AG04450 (cell line): ENCODE results near the gene RBP7. TPM values are rescaled to one million over a fixed set of nuclear protein-coding genes. Genes with fewer than 3 reads are reported as not detected.
"Not testable (repeated sequence)": the region's sequence is repeated elsewhere in the genome, so short reads cannot be mapped to it uniquely, and the experiment has no call there.

ENCODE experiments used
- CTCF ChIA-PET: fragments of 300-600, 350-600 bp; formaldehyde crosslinking; extraction: SDS; loops from one replicate; lab custom pipeline; 2022; ENCODE audit warnings: antibody characterized with exemption, inconsistent platforms; lab: Charles Lee
- POLR2A ChIA-PET: fragments of 350-600 bp; formaldehyde crosslinking; extraction: SDS; loops from one replicate; lab custom pipeline; 2021; ENCODE audit warnings: antibody characterized with exemption, inconsistent platforms; lab: Yijun Ruan, JAX
- DNase-seq: peaks from one replicate; pipeline ENCODE4 v3.0.0-alpha.2; 2011; ENCODE audit warnings: low read depth, low spot score
- H3K27ac ChIP-seq: one replicate; pipeline ENCODE4 v1.5.1; 2012; ENCODE audit warnings: low read depth, low read length, control low read depth
- H3K27me3 ChIP-seq: one replicate; pipeline ENCODE4 v1.6.0; 2012; ENCODE audit warnings: low read length; ENCODE audit not compliant: control insufficient read depth, insufficient read depth
- H3K4me3 ChIP-seq: 2 replicates; pipeline ENCODE4 v1.5.1; 2011; ENCODE audit warnings: mild to moderate bottlenecking, low read depth, low read length, control low read depth
- H3K9me3 ChIP-seq: 2 replicates; pipeline ENCODE4 v1.5.1; 2012; ENCODE audit warnings: low read length; ENCODE audit not compliant: control insufficient read depth, insufficient read depth
- polyA plus RNA-seq: library from polyadenylated mRNA; depleted of rRNA; stranded (reverse); fragments of >200 nt; gene quantifications from 2 replicates; pipeline ENCODE4 v1.2.3, GENCODE V29; 2011
- TF ChIP-seq, protein P1 (sequence below): IDR thresholded peaks from 2 replicates; pipeline ENCODE4 v1.5.1; 2011; ENCODE audit warnings: low read depth, low read length, control low read depth, inconsistent platforms

The RBP7 gene
- polyA plus RNA-seq, 1 experiment = 0.20 TPM

GRCh38 chr1:10014016-10014415 is 17.0 kb downstream of the RBP7 start:
- POLR2A ChIA-PET = no interaction called here
- no peaks in the 10 kb centered on the region for H3K27me3 ChIP-seq
- CTCF ChIA-PET = interaction anchor here (0.6 to 0.7 kb wide), 2 partner anchors 33 to 322 kb away, joined by 3 read pairs; no protein-coding TSS in a partner anchor
- TF ChIP-seq, protein P1, sequence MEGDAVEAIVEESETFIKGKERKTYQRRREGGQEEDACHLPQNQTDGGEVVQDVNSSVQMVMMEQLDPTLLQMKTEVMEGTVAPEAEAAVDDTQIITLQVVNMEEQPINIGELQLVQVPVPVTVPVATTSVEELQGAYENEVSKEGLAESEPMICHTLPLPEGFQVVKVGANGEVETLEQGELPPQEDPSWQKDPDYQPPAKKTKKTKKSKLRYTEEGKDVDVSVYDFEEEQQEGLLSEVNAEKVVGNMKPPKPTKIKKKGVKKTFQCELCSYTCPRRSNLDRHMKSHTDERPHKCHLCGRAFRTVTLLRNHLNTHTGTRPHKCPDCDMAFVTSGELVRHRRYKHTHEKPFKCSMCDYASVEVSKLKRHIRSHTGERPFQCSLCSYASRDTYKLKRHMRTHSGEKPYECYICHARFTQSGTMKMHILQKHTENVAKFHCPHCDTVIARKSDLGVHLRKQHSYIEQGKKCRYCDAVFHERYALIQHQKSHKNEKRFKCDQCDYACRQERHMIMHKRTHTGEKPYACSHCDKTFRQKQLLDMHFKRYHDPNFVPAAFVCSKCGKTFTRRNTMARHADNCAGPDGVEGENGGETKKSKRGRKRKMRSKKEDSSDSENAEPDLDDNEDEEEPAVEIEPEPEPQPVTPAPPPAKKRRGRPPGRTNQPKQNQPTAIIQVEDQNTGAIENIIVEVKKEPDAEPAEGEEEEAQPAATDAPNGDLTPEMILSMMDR = no peak
- H3K9me3 ChIP-seq = no peaks in the 10 kb centered on the region
- H3K27ac ChIP-seq = no peak overlapping the region
- no peak overlapping the region for H3K4me3 ChIP-seq
- no peak for DNase-seq

DNA sequence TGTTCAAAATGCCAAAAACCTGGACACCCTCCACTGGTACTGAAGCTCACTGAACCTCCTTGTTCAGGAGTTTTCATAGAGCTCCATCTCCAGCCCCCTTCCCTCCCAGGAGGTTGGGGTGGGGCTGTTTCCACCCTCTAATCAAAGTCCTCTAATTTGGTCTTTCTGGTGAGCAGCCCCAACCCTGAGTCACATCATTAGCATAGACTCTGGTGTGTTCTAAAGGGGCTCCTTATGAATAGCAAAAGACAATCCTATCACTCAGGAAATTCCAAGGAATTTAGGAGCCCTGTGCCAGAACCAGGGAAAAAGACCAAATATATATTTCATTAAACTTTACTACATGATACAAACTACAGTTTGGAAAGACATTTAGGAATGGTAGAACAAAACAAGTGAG is 22.5 kb downstream of the RBP7 start:
- DNase-seq = no peak
- no peaks in the 10 kb centered on the region for H3K9me3 ChIP-seq
- TF ChIP-seq, protein P1 = no peak
- ChIA-PET CTCF (interaction anchor here (0.7 kb wide), 1 partner anchor 26 kb away, joined by 4 read pairs; no protein-coding TSS in a partner anchor), POLR2A (interaction anchor here (0.6 to 0.7 kb wide), 2 partner anchors 45 to 70 kb away, joined by 4 to 11 read pairs; no protein-coding TSS in a partner anchor)
- no peaks in the 10 kb centered on the region for H3K27me3 ChIP-seq
- H3K4me3 ChIP-seq = no peak overlapping the region
- H3K27ac ChIP-seq = no peak overlapping the region

DNA sequence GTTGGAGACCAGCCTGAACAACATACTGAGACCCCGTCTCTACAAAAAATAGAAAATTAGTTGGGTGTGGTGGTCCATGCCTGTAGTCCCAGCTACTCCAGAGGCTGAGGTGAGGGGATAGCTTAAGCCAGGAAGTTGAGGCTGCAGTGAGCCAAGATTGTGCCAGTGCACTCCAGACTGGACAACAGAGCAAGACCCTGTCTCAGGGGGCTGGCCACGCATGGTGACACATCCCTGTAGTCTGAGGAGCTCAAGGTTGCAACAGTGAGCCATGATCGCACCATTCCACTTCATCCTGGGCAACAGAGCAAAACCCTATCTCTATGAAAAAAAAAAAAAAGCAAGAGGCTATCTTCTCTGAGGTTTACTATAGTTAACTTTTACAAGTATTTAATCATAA is 23.1 kb downstream of the RBP7 start:
- no peak overlapping the region for H3K4me3 ChIP-seq
- TF ChIP-seq, protein P1 = no peak
- ChIA-PET CTCF (interaction anchor here (0.7 kb wide), 2 partner anchors 11 to 26 kb away, joined by 3 to 4 read pairs; no protein-coding TSS in a partner anchor), POLR2A (interaction anchor here (0.6 to 1.0 kb wide), 2 partner anchors 10 to 12 kb away, joined by 3 to 4 read pairs; no protein-coding TSS in a partner anchor)
- no peaks in the 10 kb centered on the region for H3K9me3 ChIP-seq
- DNase-seq = no peak
- H3K27ac ChIP-seq = no peak overlapping the region
- H3K27me3 ChIP-seq = no peaks in the 10 kb centered on the region

DNA sequence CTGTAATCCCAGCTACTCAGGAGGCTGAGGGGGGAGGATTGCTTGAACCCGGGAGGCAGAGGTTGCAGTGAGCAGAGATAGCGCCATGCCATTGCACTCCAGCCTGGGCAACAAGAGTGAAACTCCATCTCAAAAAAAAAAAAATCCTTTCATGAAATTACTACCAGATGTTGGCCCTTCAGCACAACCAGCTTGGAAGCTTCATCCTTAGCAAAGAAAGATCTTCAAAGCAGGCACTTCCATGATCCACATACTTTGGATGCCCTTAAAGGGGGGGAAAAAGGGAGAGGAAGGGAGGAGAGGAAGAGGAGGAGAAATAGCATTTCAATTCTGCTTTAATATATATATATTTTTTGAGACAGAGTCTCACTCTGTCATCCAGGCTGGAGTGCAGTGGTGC is 23.6 kb downstream of the RBP7 start:
- not testable (repeated sequence) for H3K27ac ChIP-seq, DNase-seq, H3K4me3 ChIP-seq, H3K27me3 ChIP-seq, H3K9me3 ChIP-seq
- CTCF ChIA-PET = interaction anchor here (0.7 kb wide), 1 partner anchor 10 kb away, joined by 3 read pairs; no protein-coding TSS in a partner anchor
- POLR2A ChIA-PET = interaction anchor here (0.6 to 1.0 kb wide), 2 partner anchors 11 to 14 kb away, joined by 4 to 10 read pairs; no protein-coding TSS in a partner anchor

DNA sequence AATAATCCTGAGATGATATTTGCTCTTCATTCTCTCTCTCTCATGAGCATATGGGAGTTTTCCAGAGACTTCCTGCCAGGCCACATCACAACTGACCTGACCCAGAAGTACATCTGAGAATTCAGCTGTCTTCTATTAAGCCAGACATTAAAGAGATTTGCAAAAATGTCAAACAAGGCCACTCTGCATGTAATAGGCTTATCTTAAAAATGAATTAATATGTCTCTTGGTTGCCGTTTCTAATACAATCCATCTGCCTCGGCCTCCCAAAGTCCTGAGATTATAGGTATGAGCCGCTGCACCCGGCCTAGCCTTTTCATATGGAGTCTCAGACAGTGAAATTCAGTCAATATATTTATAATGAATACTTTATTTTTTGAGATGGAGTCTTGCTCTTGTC is 25.0 kb downstream of the RBP7 start:
- DNase-seq, H3K4me3 ChIP-seq, H3K27me3 ChIP-seq, H3K9me3 ChIP-seq, CTCF ChIA-PET, POLR2A ChIA-PET, H3K27ac ChIP-seq: not testable (repeated sequence)

- H3K4me3 ChIP-seq = no peak overlapping the region
- CTCF ChIA-PET = no interaction called here
- no peaks in the 10 kb centered on the region for H3K27me3 ChIP-seq
- DNase-seq = no peak
- TF ChIP-seq, protein P1 = no peak
- POLR2A ChIA-PET = no interaction called here
- no peak overlapping the region for H3K27ac ChIP-seq
- no peaks in the 10 kb centered on the region for H3K9me3 ChIP-seq
Measured at GRCh38 chr1:10022656-10023055, 25.6 kb downstream of the RBP7 start.
